Central memory CD8-positive, alpha-beta T cell (primary cell): ENCODE data around the gene FOXD4.
"Not testable (repeated sequence)": the region's sequence is repeated elsewhere in the genome, so short reads cannot be mapped to it uniquely, and the experiment has no call there.

Source experiments
- ATAC-seq: fragments of 150-1000 bp; cut with Tn5 transposase; replicated peaks from 2 replicates; pipeline ENCODE4 v1.10.0; 2022; ENCODE audit warnings: mild to moderate bottlenecking, moderate FRiP score, moderate number of reproducible peaks; ENCODE audit not compliant: poor library complexity, severe bottlenecking; ENCODE audit errors: extremely low read depth
- DNase-seq, 2 donors: peaks; one replicate each; pipeline ENCODE4 v3.0.0; 2021; ENCODE audit warnings: low spot score in 2 of 2
- H3K27ac Mint-ChIP-seq: one replicate; pipeline ENCODE4 v1.8.0; 2022; ENCODE audit warnings: low read depth, mild to moderate bottlenecking, moderate library complexity, mixed read lengths
- H3K27me3 Mint-ChIP-seq: one replicate; pipeline ENCODE4 v1.8.0; 2022; ENCODE audit warnings: mixed read lengths
- H3K36me3 Mint-ChIP-seq: one replicate; pipeline ENCODE4 v1.8.0; 2022; ENCODE audit warnings: mild to moderate bottlenecking, moderate library complexity, mixed read lengths; ENCODE audit not compliant: insufficient read depth
- H3K4me1 Mint-ChIP-seq: one replicate; pipeline ENCODE4 v1.8.0; 2022; ENCODE audit warnings: mixed read lengths
- H3K4me3 Mint-ChIP-seq: one replicate; pipeline ENCODE4 v1.8.0; 2022; ENCODE audit warnings: mild to moderate bottlenecking, moderate library complexity, mixed read lengths
- H3K9me3 Mint-ChIP-seq: one replicate; pipeline ENCODE4 v1.8.0; 2022; ENCODE audit warnings: mixed read lengths

Gene FOXD4

DNA sequence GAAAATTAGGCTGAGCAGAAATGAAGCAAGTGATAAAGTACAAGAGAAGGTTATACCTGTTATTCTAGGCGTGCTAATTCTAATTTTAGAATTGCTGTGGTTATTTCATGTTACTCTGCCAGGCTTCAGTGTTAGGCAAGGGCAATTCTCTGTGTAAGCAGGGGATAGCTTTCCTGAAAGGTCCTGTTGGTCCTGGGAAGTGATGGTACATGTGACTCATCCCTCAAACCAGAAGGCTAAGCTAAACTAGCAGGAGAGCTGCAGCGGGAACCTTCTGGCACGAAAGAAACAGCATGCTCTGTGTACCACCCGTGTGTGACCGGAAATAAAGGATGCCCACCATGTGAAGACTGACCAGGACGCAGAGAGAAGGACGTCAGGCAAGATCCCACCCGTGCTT lies 8.7 kb downstream of the FOXD4 start:
- H3K27ac Mint-ChIP-seq, H3K9me3 Mint-ChIP-seq, H3K36me3 Mint-ChIP-seq, ATAC-seq, H3K4me3 Mint-ChIP-seq, H3K4me1 Mint-ChIP-seq, DNase-seq: not testable (repeated sequence)
- H3K27me3 Mint-ChIP-seq = peaks cover 43% of the 10 kb centered on the region

DNA sequence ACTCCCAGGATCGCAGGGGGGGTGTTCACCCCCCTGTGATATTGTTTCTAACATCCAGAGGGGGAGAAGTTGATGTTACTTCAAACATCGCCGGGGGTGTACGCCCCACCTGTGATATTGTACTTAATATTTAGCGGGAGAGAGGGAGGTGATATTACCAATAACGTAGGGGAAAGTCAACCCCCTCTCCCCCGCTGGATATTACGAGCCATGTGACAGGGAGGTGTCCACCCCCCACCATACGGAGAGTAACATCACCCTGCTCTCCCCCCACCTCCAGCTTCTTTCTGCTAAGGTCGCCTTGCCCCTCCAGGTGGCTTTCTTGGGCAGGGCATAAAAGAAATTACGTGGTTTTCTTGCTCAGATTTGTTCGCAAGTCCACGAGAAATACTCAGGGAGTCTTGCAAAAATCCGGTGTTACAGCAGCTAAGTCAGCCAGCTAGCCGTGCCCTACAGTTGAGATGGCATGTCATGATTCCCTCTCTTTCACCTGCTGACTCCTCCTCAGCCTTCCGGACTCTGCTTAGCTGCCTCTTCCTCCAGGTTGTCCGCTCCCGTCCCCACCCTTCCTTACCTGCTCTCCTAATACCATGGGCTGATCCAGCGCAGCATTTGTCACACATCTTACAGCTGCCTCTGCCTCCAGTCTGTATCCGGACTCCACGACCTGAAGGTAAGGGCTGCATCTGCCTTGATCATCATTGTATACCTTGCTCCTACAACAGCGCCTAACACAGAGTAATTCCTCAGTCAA lies 9.3 kb downstream of the FOXD4 start:
- DNase-seq, H3K4me1 Mint-ChIP-seq, H3K9me3 Mint-ChIP-seq, H3K27ac Mint-ChIP-seq, ATAC-seq, H3K4me3 Mint-ChIP-seq, H3K36me3 Mint-ChIP-seq: not testable (repeated sequence)
- H3K27me3 Mint-ChIP-seq = peaks cover 39% of the 10 kb centered on the region

DNA sequence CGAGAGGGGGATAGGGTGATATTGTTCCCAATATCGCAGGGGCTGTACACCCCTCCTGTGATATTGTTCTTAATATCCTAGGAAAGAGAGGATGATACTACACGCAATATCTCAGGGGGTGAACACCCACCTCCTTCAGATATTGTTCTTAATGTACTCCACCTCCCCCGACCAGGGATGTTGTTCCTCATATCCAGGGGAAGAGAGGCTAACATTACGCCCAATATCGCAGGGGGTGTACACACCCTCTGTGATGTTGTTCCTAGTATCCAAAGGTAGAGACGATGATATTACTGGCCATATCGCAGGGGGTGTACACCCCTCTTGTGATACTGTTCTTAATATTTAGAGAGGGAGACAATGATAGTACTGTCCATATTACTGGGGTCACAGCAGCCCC lies 12.2 kb downstream of the FOXD4 start:
- not testable (repeated sequence) for ATAC-seq, H3K9me3 Mint-ChIP-seq, H3K4me1 Mint-ChIP-seq, DNase-seq, H3K36me3 Mint-ChIP-seq, H3K27ac Mint-ChIP-seq, H3K4me3 Mint-ChIP-seq
- H3K27me3 Mint-ChIP-seq = peaks cover 39% of the 10 kb centered on the region

DNA sequence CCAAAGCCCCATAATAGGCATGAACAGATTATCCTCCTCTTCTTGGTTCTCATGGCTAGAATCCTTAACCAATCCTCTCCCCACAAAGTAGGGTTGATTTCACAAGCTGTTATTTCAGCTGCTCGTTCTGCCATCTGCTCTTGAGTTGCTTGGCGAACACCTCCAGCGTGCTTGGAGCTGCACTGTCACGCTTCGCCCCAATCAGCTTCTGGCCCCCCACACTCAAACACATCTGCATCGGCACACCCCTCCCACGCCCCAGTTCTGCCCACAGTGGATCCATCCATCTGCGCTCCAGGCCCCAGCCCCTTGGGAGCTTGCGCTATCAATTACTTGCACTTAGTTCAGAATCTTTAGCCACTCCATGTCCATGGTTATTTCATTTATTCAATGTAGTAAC lies 17.8 kb downstream of the FOXD4 start:
- DNase-seq, H3K27me3 Mint-ChIP-seq, H3K9me3 Mint-ChIP-seq, H3K27ac Mint-ChIP-seq, H3K4me3 Mint-ChIP-seq, H3K36me3 Mint-ChIP-seq, H3K4me1 Mint-ChIP-seq, ATAC-seq: not testable (repeated sequence)

DNA sequence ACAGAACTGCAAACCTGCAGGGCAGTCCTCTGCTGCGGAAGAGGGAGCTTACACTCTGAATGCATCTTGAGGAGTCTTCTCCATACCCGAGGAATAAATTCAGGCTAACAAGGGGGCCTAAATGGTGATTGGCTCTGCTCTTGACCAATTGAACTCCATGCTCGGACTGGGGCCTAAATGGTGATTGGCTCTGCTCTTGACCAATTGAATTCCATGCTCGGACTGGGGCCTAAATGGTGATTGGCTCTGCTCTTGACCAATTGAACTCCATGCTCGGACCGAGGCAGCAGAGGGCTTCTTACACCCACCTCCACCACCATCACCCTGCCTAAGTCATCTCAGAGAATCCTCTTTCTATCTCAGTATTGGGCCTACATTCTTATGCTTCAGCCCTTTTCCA lies 18.4 kb downstream of the FOXD4 start:
- not testable (repeated sequence) for H3K36me3 Mint-ChIP-seq, H3K4me3 Mint-ChIP-seq, H3K27me3 Mint-ChIP-seq, H3K27ac Mint-ChIP-seq, H3K4me1 Mint-ChIP-seq, ATAC-seq, H3K9me3 Mint-ChIP-seq, DNase-seq

DNA sequence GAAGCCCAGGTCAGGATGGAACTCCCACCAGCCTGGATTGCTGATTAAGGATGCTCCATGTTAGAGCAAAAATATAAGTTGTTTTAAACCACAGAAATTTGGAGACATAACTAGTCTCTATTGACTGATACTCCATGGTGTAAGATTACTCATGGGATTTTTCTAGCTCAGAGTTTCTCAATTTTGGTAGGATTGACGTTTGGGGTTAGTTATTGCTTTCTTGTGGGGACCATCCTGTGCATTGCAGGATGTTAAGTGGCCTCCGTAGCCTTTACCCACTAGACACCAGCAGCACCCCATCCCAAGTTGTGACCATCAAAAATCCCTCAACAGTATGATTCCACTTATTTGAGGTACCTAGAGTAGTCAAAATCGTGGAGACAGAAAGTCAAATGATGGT lies 19.4 kb downstream of the FOXD4 start:
- not testable (repeated sequence) for H3K4me1 Mint-ChIP-seq, H3K9me3 Mint-ChIP-seq, H3K4me3 Mint-ChIP-seq, ATAC-seq, H3K36me3 Mint-ChIP-seq, H3K27ac Mint-ChIP-seq, H3K27me3 Mint-ChIP-seq, DNase-seq

DNA sequence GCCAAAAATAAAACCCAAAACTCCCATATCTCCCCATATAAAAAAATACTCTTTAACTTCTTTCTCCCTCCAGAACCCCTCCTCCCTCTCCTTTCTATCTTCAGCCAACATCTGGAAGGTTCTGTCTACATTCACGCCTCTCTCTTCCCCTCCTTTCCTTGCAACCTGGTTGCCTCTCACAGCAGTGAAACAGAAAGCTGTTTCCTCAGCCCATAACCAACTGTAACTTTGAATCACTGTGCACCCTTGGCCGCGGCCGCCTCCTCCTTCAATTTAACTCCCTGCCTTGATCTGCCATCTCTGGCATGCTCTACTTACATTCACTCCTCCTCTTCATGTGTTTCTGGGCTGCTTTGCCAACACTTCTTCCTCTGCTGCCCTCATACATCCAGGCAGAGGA lies 23.2 kb downstream of the FOXD4 start:
- H3K9me3 Mint-ChIP-seq, H3K36me3 Mint-ChIP-seq, H3K4me3 Mint-ChIP-seq, H3K4me1 Mint-ChIP-seq, ATAC-seq, DNase-seq, H3K27ac Mint-ChIP-seq, H3K27me3 Mint-ChIP-seq: not testable (repeated sequence)

DNA sequence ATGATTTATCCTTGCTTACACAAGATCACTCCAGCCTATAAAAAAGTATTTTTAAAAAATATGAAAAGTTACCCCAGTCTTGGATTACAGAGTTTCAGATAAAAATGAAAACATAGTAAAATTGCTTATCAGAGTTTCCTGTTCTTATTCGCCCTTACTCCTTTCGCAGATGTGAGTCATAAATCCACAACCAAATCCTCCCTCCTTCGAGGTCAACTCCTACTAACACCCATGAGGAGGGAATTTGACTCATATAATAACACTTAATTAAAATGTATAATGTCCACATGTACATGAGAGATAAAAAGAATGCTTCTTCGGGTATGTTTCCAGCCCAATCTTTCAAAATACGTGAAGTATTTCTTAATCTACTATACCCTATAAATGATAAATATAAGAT lies 23.9 kb downstream of the FOXD4 start:
- H3K9me3 Mint-ChIP-seq, H3K36me3 Mint-ChIP-seq, DNase-seq, H3K4me3 Mint-ChIP-seq, H3K27ac Mint-ChIP-seq, H3K4me1 Mint-ChIP-seq, H3K27me3 Mint-ChIP-seq, ATAC-seq: not testable (repeated sequence)

DNA sequence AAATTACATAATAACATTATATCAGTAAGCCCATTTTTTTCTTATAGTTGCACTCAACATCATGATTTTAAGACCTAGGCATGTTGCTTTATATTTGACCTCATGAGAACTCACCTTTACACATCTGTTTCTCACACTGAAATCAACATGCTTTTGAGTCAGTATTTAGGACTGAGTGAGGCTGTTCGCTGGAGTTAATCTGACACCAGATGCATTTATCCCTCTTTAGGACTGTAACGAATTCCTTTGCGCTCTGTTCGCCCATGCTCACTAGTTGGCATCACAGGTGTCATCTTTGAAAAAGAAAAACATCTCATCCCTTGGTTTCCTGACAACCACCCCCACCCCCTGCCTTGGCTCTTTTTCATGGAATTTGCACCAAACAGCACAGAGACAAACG lies 24.3 kb downstream of the FOXD4 start:
- not testable (repeated sequence) for DNase-seq, H3K4me3 Mint-ChIP-seq, H3K9me3 Mint-ChIP-seq, H3K36me3 Mint-ChIP-seq, H3K4me1 Mint-ChIP-seq, H3K27me3 Mint-ChIP-seq, H3K27ac Mint-ChIP-seq, ATAC-seq

DNA sequence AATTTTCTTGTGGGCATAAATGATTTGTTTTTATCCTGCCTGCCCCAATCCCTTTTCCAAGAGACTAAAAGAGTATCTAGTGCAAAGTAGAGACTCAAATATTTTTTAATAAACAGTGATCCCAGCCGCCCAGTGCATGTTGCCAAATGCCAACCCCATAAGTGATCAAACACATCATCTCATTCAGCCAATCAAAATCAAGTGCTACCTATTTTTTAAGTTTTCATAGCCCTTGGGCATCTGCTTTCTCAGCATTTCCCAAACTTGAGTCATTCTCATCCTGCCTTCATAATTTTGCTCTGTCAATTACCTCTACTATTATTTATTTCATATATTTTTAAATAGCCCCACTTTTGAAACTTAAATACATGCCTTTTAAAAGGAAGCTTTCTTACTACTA lies 27.4 kb downstream of the FOXD4 start:
- ATAC-seq, H3K9me3 Mint-ChIP-seq, H3K27me3 Mint-ChIP-seq, H3K4me3 Mint-ChIP-seq, DNase-seq, H3K4me1 Mint-ChIP-seq, H3K27ac Mint-ChIP-seq, H3K36me3 Mint-ChIP-seq: not testable (repeated sequence)

DNA sequence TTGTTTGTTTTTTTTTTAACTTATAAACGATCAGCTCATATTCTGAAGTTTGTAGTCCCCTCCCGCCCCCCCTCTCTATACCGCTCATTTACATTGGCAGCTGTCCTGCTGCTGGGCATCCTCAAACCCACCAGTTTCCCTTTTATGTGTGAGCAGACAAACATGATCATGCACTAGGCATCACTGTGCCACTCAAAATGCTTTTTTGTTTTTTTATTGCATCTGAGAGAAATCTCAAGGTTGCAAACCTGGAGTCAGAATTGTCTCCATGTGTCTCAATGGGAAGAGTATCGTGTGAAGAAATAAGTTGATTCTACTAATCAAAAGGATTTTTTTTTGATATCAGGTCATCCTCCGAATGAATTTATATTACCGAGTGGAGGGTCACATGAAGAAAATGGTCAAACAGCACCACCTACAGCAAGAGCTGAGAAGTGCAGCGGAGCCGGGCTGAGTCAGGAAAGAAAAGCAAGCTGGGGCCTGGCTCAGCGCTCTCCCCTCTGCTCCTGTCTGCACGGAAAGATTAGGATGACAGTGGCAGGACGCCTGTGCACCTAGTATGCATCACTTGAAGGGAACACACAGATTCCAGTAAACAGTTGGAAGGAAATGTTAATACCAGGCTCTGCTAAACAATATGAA lies 29.7 kb downstream of the FOXD4 start:
- not testable (repeated sequence) for H3K27me3 Mint-ChIP-seq, DNase-seq, H3K27ac Mint-ChIP-seq, H3K4me1 Mint-ChIP-seq, H3K4me3 Mint-ChIP-seq, H3K36me3 Mint-ChIP-seq, H3K9me3 Mint-ChIP-seq
- ATAC-seq = peak; percentile 84

DNA sequence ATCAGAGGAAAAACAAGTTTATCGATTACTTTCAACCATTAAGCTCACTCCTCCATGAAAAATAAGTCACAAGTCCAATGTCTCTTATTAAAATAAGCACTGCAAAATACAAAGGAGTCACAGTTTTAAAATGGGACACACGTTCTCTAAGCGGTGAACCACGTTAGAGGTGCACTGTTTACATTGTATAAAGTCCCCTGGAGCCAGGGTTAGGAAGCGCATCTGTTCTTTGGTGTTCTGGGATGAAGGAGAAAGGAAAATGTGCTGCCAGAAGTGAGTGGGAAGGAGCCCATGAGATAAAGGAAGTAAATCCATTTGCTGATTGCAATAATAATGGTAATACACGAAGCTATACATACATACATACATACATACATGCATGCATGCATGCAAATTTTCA lies 30.4 kb downstream of the FOXD4 start:
- not testable (repeated sequence) for ATAC-seq, H3K4me1 Mint-ChIP-seq, H3K27ac Mint-ChIP-seq, H3K36me3 Mint-ChIP-seq, H3K27me3 Mint-ChIP-seq, DNase-seq, H3K9me3 Mint-ChIP-seq, H3K4me3 Mint-ChIP-seq

DNA sequence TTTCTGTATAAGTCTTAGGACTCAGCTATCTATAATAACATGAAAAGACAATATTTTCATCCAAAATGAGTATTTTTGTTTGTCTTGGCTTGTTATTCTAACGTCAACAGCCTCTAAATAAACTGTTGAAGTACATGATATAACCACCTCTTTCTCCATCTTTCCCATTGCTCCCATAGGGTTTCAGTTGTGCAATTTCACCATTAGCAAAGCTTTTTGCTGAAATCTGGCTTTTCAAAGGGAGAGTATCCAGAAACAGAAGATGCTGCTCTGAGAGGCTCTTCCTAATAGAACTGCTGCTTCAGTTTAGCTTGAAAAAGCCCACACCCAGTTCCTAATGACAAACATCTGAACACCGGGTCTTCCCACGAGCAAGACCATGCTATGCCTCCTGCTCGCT lies 31.1 kb downstream of the FOXD4 start:
- not testable (repeated sequence) for H3K4me3 Mint-ChIP-seq, H3K9me3 Mint-ChIP-seq, DNase-seq, H3K27me3 Mint-ChIP-seq, H3K27ac Mint-ChIP-seq, H3K4me1 Mint-ChIP-seq, H3K36me3 Mint-ChIP-seq, ATAC-seq
